GM12878 (cell line): ENCODE data around the gene TMEM135. TPM values are rescaled to one million over a fixed set of nuclear protein-coding genes. Genes with fewer than 3 reads are reported as not detected.

Experiments
- ATAC-seq: fragments of 200-7000 bp; cut with Tn5 transposase; 3 replicates; pipeline ENCODE4 v1.9.1; 2020; ENCODE audit warnings: mild to moderate bottlenecking, moderate library complexity
- BruUV-seq: library from RNA; stranded (reverse); fragments of 400-500 nt; replicated peaks from 2 replicates; lab custom pipeline; 2021; lab: Mats Ljungman, UMichigan
- CTCF ChIA-PET: fragments of 300-600 bp; sonication (Branson Sonifier 250); formaldehyde crosslinking; extraction: SDS; loops from one replicate; lab custom pipeline; 2021; ENCODE audit warnings: inconsistent platforms; lab: Yijun Ruan, JAX
- POLR2A ChIA-PET: fragments of 350-600 bp; formaldehyde crosslinking; extraction: SDS; loops from one replicate; lab custom pipeline; 2021; ENCODE audit warnings: inconsistent platforms; lab: Charles Lee
- RAD21 ChIA-PET: fragments of 300-600 bp; sonication (Branson Sonifier 250); formaldehyde crosslinking; loops from one replicate; lab custom pipeline; 2023; ENCODE audit warnings: antibody characterized with exemption; ENCODE audit not compliant: unreplicated experiment; lab: Charles Lee
- SMC1A ChIA-PET: fragments of 300-600 bp; sonication (Branson Sonifier 250); formaldehyde crosslinking; loops from one replicate; lab custom pipeline; 2023; ENCODE audit not compliant: unreplicated experiment, uncharacterized antibody; lab: Charles Lee
- DNase-seq: peaks from one replicate; pipeline ENCODE4 v3.0.0-alpha.2; 2011; ENCODE audit warnings: low read depth, low spot score
- FAIRE-seq: peaks from 3 replicates; lab custom pipeline; 2011; peaks lifted over from hg19 to GRCh38; lab: Jason Lieb, UNC
- H2AFZ ChIP-seq: 2 replicates; pipeline ENCODE4 v1.6.0; 2011; ENCODE audit warnings: low read depth, low read length, control low read depth; ENCODE audit not compliant: control insufficient read depth
- H3K27ac ChIP-seq: 2 replicates; pipeline ENCODE4 v1.5.1; 2011; ENCODE audit warnings: control low read depth; ENCODE audit not compliant: control insufficient read depth, insufficient read depth
- H3K27me3 ChIP-seq, 2 experiments: replicated peaks in 1 of 2; 2 replicates each; pipeline versions ENCODE4 v1.6.0 to v1.6.1; 2011; ENCODE audit warnings: low read length in 1 of 2; ENCODE audit not compliant: control insufficient read depth in 2 of 2, insufficient read depth in 2 of 2
- H3K36me3 ChIP-seq, 2 experiments: 2 replicates each; pipeline ENCODE4 v1.5.1; 2011; ENCODE audit warnings: low read length in 1 of 2; ENCODE audit not compliant: control insufficient read depth in 2 of 2, insufficient read depth in 2 of 2
- H3K4me1 ChIP-seq: 2 replicates; pipeline ENCODE4 v1.6.1; 2011; ENCODE audit warnings: mild to moderate bottlenecking, low read length, moderate library complexity, mixed read lengths; ENCODE audit not compliant: control insufficient read depth, insufficient read depth
- H3K4me2 ChIP-seq: 2 replicates; pipeline ENCODE4 v1.6.0; 2011; ENCODE audit warnings: control low read depth; ENCODE audit not compliant: control insufficient read depth, insufficient read depth
- H3K4me3 ChIP-seq: fragments of 200-600 bp; sonication (generic); 2 replicates; pipeline ENCODE4 v1.5.1; 2016
- H3K79me2 ChIP-seq: 2 replicates; pipeline ENCODE4 v1.6.0; 2011; ENCODE audit warnings: low read length; ENCODE audit not compliant: control insufficient read depth, insufficient read depth
- H3K9ac ChIP-seq: 2 replicates; pipeline ENCODE4 v1.8.0; 2011; ENCODE audit warnings: low read length, control low read depth, mixed read lengths; ENCODE audit not compliant: control insufficient read depth, insufficient read depth
- H3K9me3 ChIP-seq: replicated peaks from 3 replicates; pipeline ENCODE4 v1.5.1; 2011; ENCODE audit warnings: mild to moderate bottlenecking, low read length; ENCODE audit not compliant: control insufficient read depth, insufficient read depth
- H4K20me1 ChIP-seq: 2 replicates; pipeline ENCODE4 v1.6.0; 2011; ENCODE audit not compliant: control insufficient read depth, insufficient read depth
- FOXM1 ChIP-seq: IDR thresholded peaks from 2 replicates; pipeline ENCODE4 v1.6.1; 2012; ENCODE audit warnings: low read depth, mild to moderate bottlenecking, inconsistent platforms, low read length, moderate library complexity
- MTA2 ChIP-seq: fragments of 450-650 bp; IDR thresholded peaks from 2 replicates; pipeline ENCODE4 v1.6.1; 2016; ENCODE audit warnings: low read depth, mild to moderate bottlenecking, moderate library complexity
- NBN ChIP-seq: fragments of 450-650 bp; IDR thresholded peaks from 2 replicates; pipeline ENCODE4 v1.6.1; 2016
- NR2F1 ChIP-seq: fragments of 450-650 bp; conservative IDR thresholded peaks from 2 replicates; pipeline ENCODE4 v1.6.1; 2017; ENCODE audit warnings: mild to moderate bottlenecking
- RELA ChIP-seq: fragments of 450-650 bp; IDR thresholded peaks from 2 replicates; pipeline ENCODE4 v1.8.0; 2014; ENCODE audit warnings: borderline replicate concordance; ENCODE audit not compliant: partially characterized antibody
- SIN3A ChIP-seq: IDR thresholded peaks from 2 replicates; pipeline ENCODE4 v1.6.1; 2012; ENCODE audit warnings: low read depth, low read length, improper control_type of control experiment
- SMARCA5 ChIP-seq: fragments of 450-650 bp; IDR thresholded peaks from 2 replicates; pipeline ENCODE4 v1.6.1; 2017; ENCODE audit warnings: mild to moderate bottlenecking
- SMC3 ChIP-seq: IDR thresholded peaks from 2 replicates; pipeline ENCODE4 v1.6.1; 2011; ENCODE audit warnings: low read length, improper control_type of control experiment, borderline replicate concordance
- SRF ChIP-seq, 2 experiments: IDR thresholded peaks; 2 replicates each; pipeline ENCODE4 v1.6.1; 2011; ENCODE audit warnings: low read depth in 2 of 2, low read length in 2 of 2, mild to moderate bottlenecking in 1 of 2, moderate library complexity in 1 of 2
- STAT1 ChIP-seq: fragments of 450-650 bp; conservative IDR thresholded peaks from 2 replicates; pipeline ENCODE4 v1.6.1; 2014; ENCODE audit warnings: antibody characterized with exemption, mild to moderate bottlenecking
- SUPT20H ChIP-seq: IDR thresholded peaks from 2 replicates; pipeline ENCODE4 v1.6.1; 2011; ENCODE audit warnings: low read depth, mild to moderate bottlenecking, low read length, moderate library complexity, borderline replicate concordance; ENCODE audit not compliant: control insufficient read depth
- TBL1XR1 ChIP-seq: IDR thresholded peaks from 2 replicates; pipeline ENCODE4 v1.6.1; 2012; ENCODE audit warnings: low read depth, low read length, improper control_type of control experiment
- WRNIP1 ChIP-seq: IDR thresholded peaks from 2 replicates; pipeline ENCODE4 v1.6.1; 2011; ENCODE audit warnings: low read depth, low read length, improper control_type of control experiment, borderline replicate concordance
- WGBS: methylation state at CpG from one replicate; pipeline ENCODE4 v1.1.6; 2016; ENCODE audit warnings: low lambda C conversion rate; ENCODE audit not compliant: insufficient replicate concordance, insufficient coverage; ENCODE audit errors: missing lambda C conversion rate; 5-methylcytosine and 5-hydroxymethylcytosine counted together
- in situ Hi-C: fragments of 300-500 bp; cut with MboI; formaldehyde crosslinking; loops from 9 replicates; pipeline ENCODE4 v1.14.3; 2018; ENCODE audit warnings: mixed read lengths
- intact Hi-C: fragments of 100-400 bp; cut with micrococcal nuclease; formaldehyde crosslinking; loops from one replicate; pipeline ENCODE4 v1.14.2; 2022; ENCODE audit not compliant: unreplicated experiment
- polyA plus RNA-seq, 11 experiments: library from polyadenylated mRNA; depleted of rRNA in 4 of 11; unstranded in 6 of 11; stranded (reverse) in 5 of 11; fragments of >200 nt; fragmentation: Nextera tagmentation in 4 of 11; fragmentation: Illumina TruSeq in 1 of 11; extraction: Ambion mirVana in 4 of 11; extraction: Trizol in 1 of 11; gene quantifications; 1 replicate in 1 of 11; 2 replicates in 10 of 11; pipeline versions ENCODE4 v1.2.1 to v1.2.3, GENCODE V29; 2011 to 2016; ENCODE audit warnings: inconsistent platforms in 2 of 11, missing spikeins in 2 of 11, low read depth in 1 of 11
- total RNA-seq, 4 experiments: library from RNA; depleted of rRNA in 3 of 4; stranded (reverse); fragments of >200 nt in 3 of 4; fragmentation: Illumina TruSeq in 1 of 4; extraction: Trizol in 1 of 4; gene quantifications; 2 replicates each; pipeline versions ENCODE4 v1.2.1 to v1.2.3, GENCODE V29; 2013 to 2021
- TF ChIP-seq, protein P1 (sequence below): fragments of 450-650 bp; formaldehyde crosslinking; IDR thresholded peaks from 2 replicates; pipeline ENCODE4 v1.5.0; 2022; ENCODE audit warnings: mild to moderate bottlenecking, missing genetic modification characterization

TMEM135 gene
- total and polyA plus RNA-seq, 10 of the 15 experiments (the other 5 are each of a cell fraction or from before 2014, with no cell fraction given), result 7.2 to 117 (median 12.9) TPM

DNA sequence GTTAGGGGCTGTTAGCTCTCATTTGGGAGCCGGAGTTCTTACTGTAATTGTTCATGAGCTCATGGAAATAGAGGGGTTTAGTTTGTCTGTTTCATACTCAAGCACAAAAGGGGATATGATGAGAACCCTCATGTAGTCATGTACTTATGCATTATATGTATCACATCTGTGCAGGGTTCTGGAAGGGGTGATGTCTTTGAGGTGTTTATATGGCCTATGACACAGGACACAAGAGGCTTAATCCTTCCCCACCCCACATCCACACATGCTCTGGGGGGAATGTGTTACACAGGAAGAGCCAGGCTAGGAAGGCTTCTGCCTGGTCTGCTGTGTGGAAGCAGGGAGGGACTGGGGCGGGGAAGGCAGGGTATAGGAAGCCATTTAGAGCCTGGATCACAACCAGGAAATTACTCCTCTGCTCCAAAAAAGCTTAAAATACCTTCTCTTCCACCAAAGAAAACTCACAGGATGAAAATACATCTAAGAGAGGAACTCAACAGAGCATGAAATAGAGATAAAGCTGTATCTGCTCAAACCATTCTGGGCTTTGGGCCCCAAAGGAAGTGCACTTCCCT, 316.1 kb downstream of the TMEM135 start:
- TF ChIP-seq SMARCA5 (no peak), SMC3 (no peak), NBN (no peak), SIN3A (no peak), STAT1 (no peak), TBL1XR1 (no peak), SUPT20H (no peak), WRNIP1 (no peak), MTA2 (no peak), NR2F1 (no peak), SRF (IDR thresholded peaks at IDR 0.05; ENCODE audit: low read depth in 2 of 2, low read length in 2 of 2) (no peak), RELA (no peak), FOXM1 (no peak)
- TF ChIP-seq, protein P1, sequence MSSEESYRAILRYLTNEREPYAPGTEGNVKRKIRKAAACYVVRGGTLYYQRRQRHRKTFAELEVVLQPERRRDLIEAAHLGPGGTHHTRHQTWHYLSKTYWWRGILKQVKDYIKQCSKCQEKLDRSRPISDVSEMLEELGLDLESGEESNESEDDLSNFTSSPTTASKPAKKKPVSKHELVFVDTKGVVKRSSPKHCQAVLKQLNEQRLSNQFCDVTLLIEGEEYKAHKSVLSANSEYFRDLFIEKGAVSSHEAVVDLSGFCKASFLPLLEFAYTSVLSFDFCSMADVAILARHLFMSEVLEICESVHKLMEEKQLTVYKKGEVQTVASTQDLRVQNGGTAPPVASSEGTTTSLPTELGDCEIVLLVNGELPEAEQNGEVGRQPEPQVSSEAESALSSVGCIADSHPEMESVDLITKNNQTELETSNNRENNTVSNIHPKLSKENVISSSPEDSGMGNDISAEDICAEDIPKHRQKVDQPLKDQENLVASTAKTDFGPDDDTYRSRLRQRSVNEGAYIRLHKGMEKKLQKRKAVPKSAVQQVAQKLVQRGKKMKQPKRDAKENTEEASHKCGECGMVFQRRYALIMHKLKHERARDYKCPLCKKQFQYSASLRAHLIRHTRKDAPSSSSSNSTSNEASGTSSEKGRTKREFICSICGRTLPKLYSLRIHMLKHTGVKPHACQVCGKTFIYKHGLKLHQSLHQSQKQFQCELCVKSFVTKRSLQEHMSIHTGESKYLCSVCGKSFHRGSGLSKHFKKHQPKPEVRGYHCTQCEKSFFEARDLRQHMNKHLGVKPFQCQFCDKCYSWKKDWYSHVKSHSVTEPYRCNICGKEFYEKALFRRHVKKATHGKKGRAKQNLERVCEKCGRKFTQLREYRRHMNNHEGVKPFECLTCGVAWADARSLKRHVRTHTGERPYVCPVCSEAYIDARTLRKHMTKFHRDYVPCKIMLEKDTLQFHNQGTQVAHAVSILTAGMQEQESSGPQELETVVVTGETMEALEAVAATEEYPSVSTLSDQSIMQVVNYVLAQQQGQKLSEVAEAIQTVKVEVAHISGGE (CRISPR knock-in tag), result no peak
- TF ChIP-seq, all 136 proteins: peak for 0
- ChIA-PET CTCF (interaction anchor here (0.9 to 4.8 kb wide), 7 partner anchors 16 to 415 kb away, joined by 3 to 48 read pairs (median 11); no protein-coding TSS in a partner anchor), SMC1A (interaction anchor here (1.0 to 1.2 kb wide), 3 partner anchors 13 to 419 kb away, joined by 3 to 5 read pairs (median 3); no protein-coding TSS in a partner anchor), RAD21 (interaction anchor here (1.0 to 1.6 kb wide), 5 partner anchors 13 to 483 kb away, joined by 3 to 10 read pairs (median 3); no protein-coding TSS in a partner anchor), POLR2A (interaction anchor here (0.6 kb wide), 1 partner anchor 47 kb away, joined by 3 read pairs; no protein-coding TSS in a partner anchor)
- no peaks in the 10 kb centered on the region for H3K79me2 ChIP-seq
- H3K4me2 ChIP-seq, result no peak overlapping the region
- H3K4me3 ChIP-seq, result no peak overlapping the region
- ATAC-seq, result no peak
- H3K4me1 ChIP-seq, result no peaks in the 10 kb centered on the region
- 51% methylated on average over 2 of the region's 2 CpGs for WGBS
- BruUV-seq, result no TSS peak
- no peaks in the 10 kb centered on the region for H4K20me1 ChIP-seq
- intact Hi-C loops, result loop anchor here (5.0 kb wide), 2 partner anchors 417 to 1198 kb away; no protein-coding TSS in a partner anchor
- no peak overlapping the region for H3K9ac ChIP-seq
- FAIRE-seq, result no peak
- H2AFZ ChIP-seq, result no peak overlapping the region
- in situ Hi-C loops, result loop anchor here (5.0 to 25.0 kb wide), 3 partner anchors 68 to 1533 kb away; no protein-coding TSS in a partner anchor
- H3K9me3 ChIP-seq, result no peaks in the 10 kb centered on the region
- H3K27me3 ChIP-seq, result no peaks in the 10 kb centered on the region
- no peak for DNase-seq
- no peaks in the 10 kb centered on the region for H3K36me3 ChIP-seq
- H3K27ac ChIP-seq, result no peak overlapping the region
